HepG2 (cell line): ENCODE results near the gene HSPA5. TPM values are rescaled to one million over a fixed set of nuclear protein-coding genes. Genes with fewer than 3 reads are reported as not detected.

Experiments used
- ARNTL ChIP-seq: sonication (generic); formaldehyde crosslinking; IDR thresholded peaks from 2 replicates; pipeline ENCODE4 v1.4.0; 2020; ENCODE audit warnings: mild to moderate bottlenecking, missing genetic modification reagents
- BORCS8-MEF2B ChIP-seq: sonication (generic); formaldehyde crosslinking; IDR thresholded peaks from 2 replicates; pipeline ENCODE4 v1.8.0; 2022; ENCODE audit warnings: mild to moderate bottlenecking, missing genetic modification reagents
- BRD4 ChIP-seq: sonication (generic); formaldehyde crosslinking; IDR thresholded peaks from 2 replicates; pipeline ENCODE4 v1.4.0; 2020; ENCODE audit warnings: missing genetic modification reagents
- CERS6 ChIP-seq: sonication (generic); formaldehyde crosslinking; IDR thresholded peaks from 2 replicates; pipeline ENCODE4 v1.5.0; 2020; ENCODE audit warnings: missing genetic modification reagents
- DNMT1 ChIP-seq: sonication (generic); formaldehyde crosslinking; IDR thresholded peaks from 2 replicates; pipeline ENCODE4 v1.5.1; 2020; ENCODE audit warnings: mild to moderate bottlenecking, missing genetic modification reagents
- FOSL1 ChIP-seq: sonication (generic); formaldehyde crosslinking; IDR thresholded peaks from 2 replicates; pipeline ENCODE4 v1.9.0; 2021; ENCODE audit warnings: missing genetic modification reagents, borderline replicate concordance
- FOSL2 ChIP-seq: sonication (generic); formaldehyde crosslinking; IDR thresholded peaks from 2 replicates; pipeline ENCODE4 v1.4.0; 2020; ENCODE audit warnings: missing genetic modification reagents
- FOXP1 ChIP-seq, 2 experiments: fragments of 450-650 bp in 1 of 2; IDR thresholded peaks; 2 replicates each; pipeline ENCODE4 v1.6.1; 2017 to 2018; ENCODE audit warnings: antibody characterized with exemption in 1 of 2
- GLMP ChIP-seq: sonication (generic); formaldehyde crosslinking; IDR thresholded peaks from 2 replicates; pipeline ENCODE4 v1.9.0; 2021; ENCODE audit warnings: missing genetic modification reagents, mild to moderate bottlenecking, borderline replicate concordance
- ISL2 ChIP-seq: sonication (generic); formaldehyde crosslinking; IDR thresholded peaks from 2 replicates; pipeline ENCODE4 v1.5.0; 2020; ENCODE audit warnings: missing genetic modification reagents
- KLF13 ChIP-seq: sonication (generic); formaldehyde crosslinking; IDR thresholded peaks from 2 replicates; pipeline ENCODE4 v1.4.0; 2020; ENCODE audit warnings: mild to moderate bottlenecking, missing genetic modification reagents
- MBNL3 ChIP-seq: fragments of 250-450 bp; sonication (Bioruptor Pico); conservative IDR thresholded peaks from 2 replicates; pipeline ENCODE4 v1.8.0; 2022; ENCODE audit warnings: mild to moderate bottlenecking, inconsistent platforms
- MYNN ChIP-seq: sonication (generic); formaldehyde crosslinking; IDR thresholded peaks from 2 replicates; pipeline ENCODE4 v1.4.0; 2020; ENCODE audit warnings: mild to moderate bottlenecking, low read depth, missing genetic modification reagents
- MZF1 ChIP-seq: sonication (generic); formaldehyde crosslinking; IDR thresholded peaks from 2 replicates; pipeline ENCODE4 v1.8.1; 2023; ENCODE audit warnings: mild to moderate bottlenecking, missing genetic modification reagents, borderline replicate concordance
- NFAT5 ChIP-seq: sonication (generic); formaldehyde crosslinking; IDR thresholded peaks from 2 replicates; pipeline ENCODE4 v1.4.0; 2020; ENCODE audit warnings: missing genetic modification reagents
- PHF5A ChIP-seq: IDR thresholded peaks from one replicate; pipeline ENCODE4 v1.6.1; 2018; ENCODE audit warnings: low read depth, missing genetic modification reagents; ENCODE audit not compliant: unreplicated experiment
- SALL1 ChIP-seq: sonication (generic); formaldehyde crosslinking; IDR thresholded peaks from 2 replicates; pipeline ENCODE4 v1.8.0; 2022; ENCODE audit warnings: mild to moderate bottlenecking, missing genetic modification reagents
- SOX13 ChIP-seq, 3 experiments: fragments of 450-650 bp in 1 of 3; sonication (generic) in 1 of 3; formaldehyde crosslinking in 1 of 3; IDR thresholded peaks in 2 of 3; conservative IDR thresholded peaks in 1 of 3; 2 replicates each; pipeline versions ENCODE4 v1.5.0 to v1.6.1; 2016 to 2020; ENCODE audit warnings: antibody characterized with exemption in 1 of 3, mild to moderate bottlenecking in 1 of 3, missing compliant biosample characterization in 1 of 3, missing genetic modification reagents in 1 of 3, moderate library complexity in 1 of 3
- SOX5 ChIP-seq: IDR thresholded peaks from 2 replicates; pipeline ENCODE4 v1.6.1; 2016; ENCODE audit warnings: borderline replicate concordance
- ZFP82 ChIP-seq: sonication (generic); formaldehyde crosslinking; IDR thresholded peaks from 2 replicates; pipeline ENCODE4 v1.5.1; 2020; ENCODE audit warnings: mild to moderate bottlenecking, missing genetic modification reagents, borderline replicate concordance
- ZFYVE20 ChIP-seq: sonication (generic); formaldehyde crosslinking; IDR thresholded peaks from 2 replicates; pipeline ENCODE4 v1.8.0; 2023; ENCODE audit warnings: low read depth, mild to moderate bottlenecking, moderate library complexity, missing genetic modification reagents, borderline replicate concordance
- ZNF776 ChIP-seq: sonication (generic); formaldehyde crosslinking; IDR thresholded peaks from 2 replicates; pipeline ENCODE4 v1.4.0; 2020; ENCODE audit warnings: mild to moderate bottlenecking, missing genetic modification reagents
- polyA plus RNA-seq, 8 experiments: library from polyadenylated mRNA; depleted of rRNA in 3 of 8; stranded (reverse) in 7 of 8; unstranded in 1 of 8; fragments of >200 nt; fragmentation: Illumina TruSeq in 4 of 8; extraction: Trizol in 4 of 8; gene quantifications; 2 replicates each; pipeline versions ENCODE4 v1.2.1 to v1.2.3, GENCODE V29; 2011 to 2016; ENCODE audit warnings: low read depth in 4 of 8, missing spikeins in 1 of 8, mixed read lengths in 1 of 8; ENCODE audit not compliant: insufficient read depth in 1 of 8
- total RNA-seq, 5 experiments: library from RNA; depleted of rRNA; stranded (reverse); fragments of >200 nt; fragmentation: Illumina TruSeq; extraction: Trizol; gene quantifications; 2 replicates each; pipeline ENCODE4 v1.2.3, GENCODE V29; 2016; ENCODE audit warnings: low read depth in 1 of 5

The HSPA5 gene
- total and polyA plus RNA-seq, 2 of the 13 experiments (the other 11 are each of a cell fraction or from before 2014, with no cell fraction given): 201 to 206 TPM

GRCh38 chr9:125189361-125190289, 51.5 kb downstream of the HSPA5 start, which contains the start of gene PPP6C (continued):
- TF ChIP-seq MBNL3 (CRISPR knock-in tag) (no peak), ZFYVE20 (CRISPR knock-in tag) (no peak), MZF1 (CRISPR knock-in tag) (no peak), BORCS8-MEF2B (CRISPR knock-in tag) (no peak), SOX13 (IDR thresholded peaks at IDR 0.05) (no peak), SOX13 (CRISPR knock-in tag; conservative IDR thresholded peaks at IDR 0.05 in 1 of 2, IDR thresholded peaks at IDR 0.05 in 1 of 2) (peak in 1 of 2 experiments; percentile 36; a peak in 2 of 4 replicates), CERS6 (CRISPR knock-in tag) (no peak), FOSL1 (CRISPR knock-in tag) (no peak), BRD4 (no peak), MYNN (CRISPR knock-in tag) (no peak), ZNF776 (no peak), FOXP1 (IDR thresholded peaks at IDR 0.05) (no peak), FOXP1 (CRISPR knock-in tag; IDR thresholded peaks at IDR 0.05) (no peak), PHF5A (CRISPR knock-in tag) (no peak), KLF13 (CRISPR knock-in tag) (no peak), DNMT1 (CRISPR knock-in tag) (0 out of 2 replicates have a peak, but pooled peaks have one; percentile 53), NFAT5 (no peak), ISL2 (CRISPR knock-in tag) (no peak; the same call in 1 of the 2 replicates), GLMP (CRISPR knock-in tag) (no peak), SOX5 (CRISPR knock-in tag) (no peak; the same call in 1 of the 2 replicates), FOSL2 (peak; percentile 52), SALL1 (CRISPR knock-in tag) (peak; percentile 62), ZFP82 (no peak), ARNTL (CRISPR knock-in tag) (no peak)
